HG02938 (cell line): Measurements from ENCODE around the gene SLC5A4.
"Not testable (repeated sequence)": the region's sequence is repeated elsewhere in the genome, so short reads cannot be mapped to it uniquely, and the experiment has no call there.

Source experiments
- ATAC-seq: cut with Tn5 transposase; IDR thresholded peaks from one replicate; pipeline ENCODE4 v1.9.1; 2021; ENCODE audit warnings: mild to moderate bottlenecking, moderate library complexity; ENCODE audit not compliant: unreplicated experiment

Gene SLC5A4

DNA sequence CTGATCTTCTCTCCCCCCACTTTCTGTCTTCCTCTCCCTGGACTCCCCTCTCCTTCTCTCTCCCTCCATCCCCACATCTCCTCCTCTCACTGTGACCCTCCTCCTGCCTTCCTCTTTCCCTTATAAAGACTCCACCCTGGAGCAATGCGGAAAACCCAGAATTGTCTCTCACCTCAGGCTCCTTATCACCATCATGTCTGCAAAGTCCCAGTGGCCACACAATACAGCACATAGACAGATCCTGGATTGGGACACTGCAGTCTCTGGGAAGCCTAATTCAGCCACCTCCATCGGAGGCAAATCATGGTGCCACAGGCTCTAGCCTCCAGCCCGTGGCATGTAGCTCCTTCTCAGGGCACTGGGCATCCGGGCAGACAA lies 53.0 kb downstream of the SLC5A4 start:
- ATAC-seq: no peak

DNA sequence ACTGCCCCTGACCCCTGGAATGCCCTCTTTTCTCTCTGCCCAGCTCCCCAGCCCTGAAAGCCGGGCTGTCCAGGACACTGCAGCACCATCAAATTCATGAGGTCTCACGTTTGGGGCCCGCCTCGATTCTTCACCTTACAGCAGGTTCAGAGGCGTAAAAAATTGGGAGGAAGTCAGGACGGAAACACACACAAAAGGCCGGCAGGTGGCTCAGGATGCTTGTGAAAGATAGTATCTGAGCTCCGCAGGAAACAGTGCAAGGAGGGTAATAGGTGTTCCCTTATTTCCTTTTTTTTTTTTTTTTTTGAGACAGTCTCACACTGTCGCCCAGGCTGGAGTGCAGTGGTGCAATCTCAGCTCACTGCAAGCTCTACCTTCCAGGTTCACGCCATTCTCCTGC lies 54.4 kb downstream of the SLC5A4 start:
- no peak for ATAC-seq

GRCh38 chr22:32199961-32200360 lies 55.2 kb downstream of the SLC5A4 start:
- no peak for ATAC-seq

DNA sequence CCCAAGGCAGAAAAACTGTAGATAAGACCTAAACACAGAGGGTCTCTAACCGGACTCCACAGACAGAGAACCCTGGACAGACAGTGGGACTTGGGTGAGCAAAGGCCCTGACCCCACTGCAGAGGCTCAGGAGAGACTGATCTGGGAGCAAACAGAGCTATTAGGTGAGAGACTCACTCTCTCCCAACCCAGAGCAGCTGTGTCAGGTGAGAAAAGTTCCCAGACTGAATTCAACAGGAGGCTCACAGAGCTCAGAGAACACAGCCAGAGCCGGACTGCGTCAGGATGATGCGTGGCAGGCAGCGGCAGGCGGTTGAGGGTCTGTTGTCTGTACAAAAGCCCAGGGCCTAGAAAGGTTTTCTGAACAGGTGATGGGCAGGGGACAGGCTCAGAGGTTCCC lies 55.8 kb downstream of the SLC5A4 start:
- ATAC-seq: no peak

- not testable (repeated sequence) for ATAC-seq
Observed at GRCh38 chr22:32197553-32198226, 57.5 kb downstream of the SLC5A4 start.

- not testable (repeated sequence) for ATAC-seq
Observed at GRCh38 chr22:32195900-32196299, 59.2 kb downstream of the SLC5A4 start.

DNA sequence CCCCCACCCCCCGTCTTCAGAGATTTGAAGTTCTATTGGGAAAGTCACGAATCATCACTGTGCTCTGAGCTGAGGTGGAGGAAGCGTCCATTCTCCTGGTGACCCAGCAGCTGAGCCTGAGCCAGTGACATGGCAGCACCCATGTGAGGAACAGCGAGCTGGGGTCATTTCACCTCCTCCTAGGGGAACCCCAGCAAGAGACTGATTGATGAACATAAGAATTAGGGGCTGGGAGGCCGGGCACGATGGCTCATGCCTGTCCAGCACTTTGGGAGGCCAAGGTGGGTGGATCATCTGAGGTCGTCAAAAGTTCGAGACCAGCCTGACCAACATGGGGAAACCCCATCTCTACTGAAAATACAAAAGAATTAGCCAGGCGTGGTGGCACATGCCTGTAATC lies 61.8 kb downstream of the SLC5A4 start:
- ATAC-seq: not testable (repeated sequence)

DNA sequence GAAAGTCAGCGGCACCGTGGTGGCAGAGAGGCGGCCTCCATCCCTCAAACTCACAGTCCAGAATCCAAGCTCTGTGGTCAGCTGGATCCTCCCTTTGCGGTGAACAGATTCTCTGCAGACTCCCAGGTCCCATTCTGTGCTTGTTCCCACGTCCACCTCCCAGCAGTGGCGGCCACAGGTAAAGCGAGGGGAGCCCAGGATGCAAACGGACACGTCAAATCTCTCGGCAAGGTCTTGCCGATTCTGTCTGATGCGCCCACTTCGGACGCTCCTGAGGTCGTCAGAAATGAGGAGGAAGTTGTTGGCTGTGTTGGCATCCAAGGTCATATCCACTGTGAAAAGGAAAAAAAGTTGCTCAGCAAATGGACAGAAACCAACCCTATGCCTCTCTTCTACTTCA lies 64.1 kb downstream of the SLC5A4 start:
- not testable (repeated sequence) for ATAC-seq

GRCh38 chr22:32185821-32186220 lies 69.3 kb downstream of the SLC5A4 start:
- ATAC-seq: no peak

DNA sequence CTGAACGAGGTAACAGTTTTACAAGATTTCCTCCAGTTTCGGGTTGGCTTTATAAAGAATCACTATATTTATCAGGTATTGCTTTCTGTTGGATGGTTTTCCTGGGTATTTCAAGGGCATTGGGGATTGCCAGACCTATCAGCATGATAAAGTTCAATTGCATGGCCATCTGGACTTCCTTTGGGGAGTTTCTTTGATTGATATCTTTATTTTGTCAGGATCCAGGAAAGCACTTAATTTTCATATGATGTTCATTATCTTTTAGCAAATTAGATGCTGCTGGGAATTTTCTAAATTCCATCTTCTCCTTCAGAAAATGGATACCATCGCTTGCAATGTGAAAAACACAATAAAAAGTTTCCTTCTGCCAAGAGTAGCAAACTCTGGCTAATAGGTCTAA lies 71.5 kb downstream of the SLC5A4 start:
- no peak for ATAC-seq

- no peak for ATAC-seq
Observed at GRCh38 chr22:32181043-32181442, 74.1 kb downstream of the SLC5A4 start.

DNA sequence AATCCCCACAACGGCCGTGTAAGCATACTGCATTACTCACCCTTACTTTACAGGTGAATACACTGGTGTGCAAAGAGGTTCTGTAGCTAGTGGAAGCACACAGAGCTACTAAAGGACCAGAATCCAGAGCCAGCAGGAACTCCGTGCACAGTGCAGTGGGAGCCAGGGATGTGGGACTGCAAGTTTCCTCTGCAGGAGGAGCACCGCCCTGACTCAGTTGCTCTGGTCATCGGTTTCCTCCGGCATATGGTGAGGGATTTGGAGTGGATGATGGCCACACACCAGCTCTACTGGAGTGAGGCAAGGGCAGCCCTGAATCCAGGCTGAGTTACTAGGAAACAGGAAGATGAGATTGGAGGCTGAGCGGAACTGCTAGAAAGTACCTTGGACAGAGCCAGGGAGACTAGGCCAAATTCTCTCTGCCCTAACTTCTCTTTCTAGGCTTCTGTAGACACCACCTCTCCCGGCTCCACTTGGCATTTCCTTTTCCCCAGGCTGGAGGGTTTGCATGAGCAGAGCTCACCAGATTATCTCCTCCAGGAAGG lies 77.9 kb downstream of the SLC5A4 start:
- ATAC-seq: no peak

DNA sequence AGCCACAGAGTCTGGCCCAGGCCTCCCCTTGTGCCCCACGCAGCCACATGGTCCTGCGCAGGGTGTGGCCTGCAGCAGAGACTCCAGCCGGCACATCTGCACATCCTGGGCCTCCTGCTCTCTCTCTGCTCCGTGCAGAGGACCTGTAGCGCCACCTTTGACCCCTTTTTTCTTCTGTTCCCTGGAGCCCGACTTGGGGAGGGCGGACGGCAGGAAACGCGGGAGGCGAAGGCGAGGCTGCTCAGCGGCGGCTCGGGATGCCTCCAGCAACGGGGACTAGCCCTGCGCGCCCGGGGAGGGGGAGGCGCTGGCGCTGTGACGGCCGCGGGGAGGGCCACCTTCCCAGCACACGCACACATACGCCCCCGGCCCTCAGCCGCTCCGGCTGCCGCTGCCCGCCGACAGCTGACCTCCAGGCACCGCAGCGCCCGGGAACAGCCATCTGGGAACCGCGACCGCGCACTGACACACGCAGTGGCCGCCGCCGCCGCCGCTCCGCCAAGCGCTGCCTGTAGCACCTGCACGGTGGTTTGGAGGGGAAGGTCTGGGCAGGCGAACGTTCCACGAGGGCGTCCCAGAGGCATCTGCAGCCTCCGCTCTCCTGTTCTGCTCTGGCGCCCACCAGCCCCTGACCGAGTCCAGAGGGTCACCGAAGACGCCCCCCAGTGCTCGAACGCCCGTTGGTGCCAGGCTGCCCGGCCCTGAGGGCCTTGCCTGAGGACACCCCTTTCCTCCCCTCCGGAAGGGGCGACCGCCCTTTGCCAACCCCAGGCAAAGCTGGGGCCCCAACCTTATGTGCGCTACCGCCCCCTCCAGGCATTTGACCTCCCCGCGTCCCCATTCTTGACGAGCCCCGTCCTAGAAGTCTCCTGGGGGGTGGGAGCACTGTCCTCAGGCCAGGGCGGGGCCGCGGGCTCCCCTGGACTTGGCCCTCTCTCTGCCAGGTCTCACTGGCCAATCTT lies 79.2 kb downstream of the SLC5A4 start:
- ATAC-seq: no peak

DNA sequence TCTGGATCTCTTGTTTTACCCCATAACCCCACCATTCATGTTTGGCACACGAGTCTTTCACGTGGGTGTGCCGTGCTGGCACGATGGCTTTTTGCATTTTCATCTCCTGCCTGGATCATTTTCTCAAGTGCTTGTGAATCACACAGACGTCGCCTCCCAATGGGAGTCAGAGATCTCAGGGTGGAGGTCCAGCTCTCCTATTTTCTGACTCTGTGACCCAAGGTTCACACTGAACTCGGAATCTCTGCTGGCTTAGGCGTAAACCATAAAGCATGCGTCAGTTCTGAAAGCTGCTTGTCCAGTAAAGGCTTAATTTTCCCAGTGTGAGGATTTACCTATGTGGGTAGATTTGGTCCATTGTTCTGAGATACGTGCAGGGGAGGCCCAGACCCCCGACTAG lies 80.0 kb downstream of the SLC5A4 start:
- no peak for ATAC-seq
